Measurements from ENCODE around the gene MGA. TPM values are rescaled to one million over a fixed set of nuclear protein-coding genes. Genes with fewer than 3 reads are reported as not detected.

MGA gene
- total RNA-seq, 1 donor from 2014 or later = 208 TPM

DNA sequence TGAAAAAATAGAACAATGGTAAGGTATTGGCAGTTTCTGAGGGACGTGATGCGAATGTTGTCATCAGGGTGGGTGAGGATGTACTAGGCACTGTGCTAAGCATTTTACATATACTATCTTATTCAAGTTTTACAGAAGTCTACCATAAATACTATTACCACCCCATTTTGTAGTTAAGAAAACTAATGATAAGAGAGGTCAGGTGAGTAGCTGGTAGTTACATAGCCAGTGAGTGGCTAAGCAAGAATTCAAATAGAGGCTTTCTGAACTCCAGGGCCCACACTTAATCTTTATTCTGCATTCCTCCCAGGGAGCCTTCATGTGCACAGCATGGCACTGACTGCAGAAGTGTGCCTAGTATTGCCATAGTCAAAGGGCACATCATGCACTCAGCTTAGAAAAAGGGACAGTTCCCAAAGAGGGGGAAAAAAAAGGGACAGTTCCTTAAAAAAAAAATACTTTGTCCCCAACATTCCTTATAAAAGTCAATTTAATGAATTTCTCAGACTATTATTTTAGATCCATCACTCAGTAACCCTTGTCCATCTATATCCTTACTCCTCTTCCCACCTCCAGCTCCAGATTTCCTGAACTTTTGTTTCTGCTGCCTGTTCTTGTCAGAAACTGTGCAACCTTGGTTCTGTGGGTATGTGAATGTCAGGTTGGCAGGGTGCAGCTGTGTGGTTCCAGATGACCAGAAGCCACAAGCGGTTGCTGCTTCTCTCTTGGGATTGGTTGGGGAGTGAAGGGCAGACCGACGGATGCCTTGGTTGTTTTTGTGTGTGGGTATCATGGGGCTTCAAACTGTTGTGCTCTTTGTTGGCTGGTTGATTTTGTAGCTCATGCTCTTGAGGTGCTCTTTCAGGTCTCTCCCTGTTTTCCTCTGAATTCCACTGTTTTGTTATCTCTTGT is 122.4 kb downstream of the MGA start:
- no peak for DNase-seq (ENCODE audit: low spot score)

DNA sequence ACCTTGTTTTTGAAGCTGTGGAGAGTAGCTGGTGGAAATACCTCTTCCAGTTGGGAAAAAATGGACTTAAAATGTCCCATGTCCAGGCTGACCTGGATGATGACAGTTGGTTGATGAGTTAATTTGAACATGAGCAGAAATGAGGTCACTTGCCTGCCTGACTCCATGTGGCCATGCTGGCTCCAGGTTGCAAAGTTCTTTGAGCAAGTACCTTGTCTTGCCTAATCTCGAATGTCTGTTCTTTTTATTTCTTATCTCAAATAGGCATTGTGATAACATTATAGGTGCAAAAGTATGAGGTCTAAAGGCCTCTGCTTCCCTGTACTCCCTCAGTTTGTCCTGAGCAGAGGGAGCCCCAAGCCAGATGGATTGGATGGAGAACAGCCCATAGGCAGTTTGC is 123.1 kb downstream of the MGA start:
- DNase-seq (ENCODE audit: low spot score) = no peak

DNA sequence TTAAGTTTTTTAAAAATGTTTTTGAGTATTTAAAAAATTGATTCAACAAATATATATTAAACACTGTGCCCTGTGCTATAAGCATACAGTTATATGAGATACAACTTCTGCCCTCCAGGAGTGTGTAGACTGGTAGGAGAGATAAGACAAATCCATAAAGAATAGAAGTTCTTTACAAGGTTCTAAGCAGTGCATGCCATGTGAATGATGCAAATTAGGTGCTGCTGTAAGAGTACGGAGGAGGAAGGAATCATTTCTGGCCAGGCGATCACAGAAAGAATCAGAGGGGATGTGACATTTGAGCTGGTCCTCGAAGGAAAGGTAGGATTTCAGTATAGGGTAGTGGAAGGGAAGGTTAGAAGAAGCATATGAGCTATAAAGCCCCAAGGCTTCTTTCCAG is 128.1 kb downstream of the MGA start:
- no peak for DNase-seq (ENCODE audit: low spot score)

DNA sequence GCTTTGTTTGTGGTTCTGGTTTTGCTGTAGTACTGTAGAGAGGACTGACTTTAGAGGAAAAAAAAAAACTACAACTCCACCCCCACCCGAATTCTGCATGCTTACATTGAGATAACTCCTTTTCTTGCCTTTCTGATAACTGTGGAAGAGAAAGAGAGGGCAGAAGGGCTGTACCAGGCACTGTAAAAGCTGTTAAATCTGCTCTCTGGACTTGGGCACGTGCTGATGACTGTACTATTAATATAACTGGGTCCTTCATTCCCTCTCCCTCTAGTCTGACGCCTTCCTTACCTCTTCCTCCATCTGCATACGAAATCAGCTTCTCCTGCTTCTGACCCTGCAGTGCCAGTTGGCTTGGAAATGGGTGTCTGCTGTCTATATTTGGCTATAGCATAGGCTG is 129.0 kb downstream of the MGA start:
- peak; percentile 36 for DNase-seq (ENCODE audit: low spot score)

DNA sequence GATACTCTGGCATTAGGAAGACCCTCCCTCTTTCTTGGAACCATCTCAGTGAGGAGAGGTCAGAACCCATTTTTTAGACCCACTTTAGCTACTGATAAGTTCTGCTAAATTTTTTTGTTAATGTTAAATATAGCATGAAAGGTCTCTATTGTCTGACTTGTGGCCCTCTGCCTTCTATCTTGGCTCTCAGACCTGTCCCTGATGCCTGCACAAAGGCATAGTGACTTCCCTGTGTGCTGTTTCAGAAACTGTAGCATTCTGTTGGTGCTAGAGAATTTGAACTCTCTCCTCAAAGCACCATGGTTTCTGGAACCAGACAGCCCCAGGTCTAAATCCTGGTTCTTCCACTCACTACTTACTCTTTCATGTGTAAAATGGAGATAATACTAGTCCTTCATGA is 129.5 kb downstream of the MGA start:
- DNase-seq (ENCODE audit: low spot score) = no peak

- DNase-seq (ENCODE audit: low spot score) = no peak
Measured at GRCh38 chr15:41790169-41790568, 130.0 kb downstream of the MGA start.

DNA sequence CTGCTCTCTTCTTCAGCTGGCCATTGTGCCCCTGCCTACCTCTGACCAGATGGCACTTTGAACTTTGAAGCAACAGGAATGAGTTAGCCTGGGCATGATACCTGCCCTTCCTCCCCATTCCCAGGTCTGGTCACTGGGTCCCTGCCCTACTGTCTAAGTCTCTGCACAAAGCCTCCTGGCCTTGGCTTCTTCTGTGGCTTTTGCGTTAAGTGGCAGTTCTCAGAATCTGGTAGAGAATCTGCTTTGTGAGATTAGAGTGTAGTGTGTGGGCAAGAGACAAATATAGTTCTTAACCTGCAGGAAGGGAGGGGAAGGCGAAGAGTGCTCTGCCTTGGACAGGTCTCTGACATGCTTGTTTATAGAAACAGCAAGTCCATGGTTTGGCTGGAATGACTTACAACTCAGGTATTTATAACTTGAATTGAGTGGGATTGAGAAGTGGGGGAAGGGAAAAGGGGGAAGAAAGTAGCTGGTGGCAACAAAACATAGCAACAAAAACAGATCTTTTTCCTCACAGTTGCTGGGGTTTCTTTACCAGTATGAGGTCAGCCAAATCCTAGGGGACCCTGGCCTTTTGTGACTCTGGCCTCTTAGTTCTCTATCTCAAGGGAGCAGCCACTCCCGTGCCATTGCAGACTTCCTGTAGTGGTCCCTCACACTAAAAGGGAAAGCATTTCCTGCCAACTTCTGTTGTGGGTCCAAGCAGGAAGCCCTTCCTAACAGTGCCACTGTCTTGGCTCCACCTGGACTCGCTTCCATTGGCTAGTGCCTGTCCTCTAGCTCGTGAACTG is 130.7 kb downstream of the MGA start:
- peak; percentile 26 for DNase-seq (ENCODE audit: low spot score)

- no peak for DNase-seq (ENCODE audit: low spot score)
Measured at GRCh38 chr15:41791547-41791937, 131.3 kb downstream of the MGA start.

DNA sequence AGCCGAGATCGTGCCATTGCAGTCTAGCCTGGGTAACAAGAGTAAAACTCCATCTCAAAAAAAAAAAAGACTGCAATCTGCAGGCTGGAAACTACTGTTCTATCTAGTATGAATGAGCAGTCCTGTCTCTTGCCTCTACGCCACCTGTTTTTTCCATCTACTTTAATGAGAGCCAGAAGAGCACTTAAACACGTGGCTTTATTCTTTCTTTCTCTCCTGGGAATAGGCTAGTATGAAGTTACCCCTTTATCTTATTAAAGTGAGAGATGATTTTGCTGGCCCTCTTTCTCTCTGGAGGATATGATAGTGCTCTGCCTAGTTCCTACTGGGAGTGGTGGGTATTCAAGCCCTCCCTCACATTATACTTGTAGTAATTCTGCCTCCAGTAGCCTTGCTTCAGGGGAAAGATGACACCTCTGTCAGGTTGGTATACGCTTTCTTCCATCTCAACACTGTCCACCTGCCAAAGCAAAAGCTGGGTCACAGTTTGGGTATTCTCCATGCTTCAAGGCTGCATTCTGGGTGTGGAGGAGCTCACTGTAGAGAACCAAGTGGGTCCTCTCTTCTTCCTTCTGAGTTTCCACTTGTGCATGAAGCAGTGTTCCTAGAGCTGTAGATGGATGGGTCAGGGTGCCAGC is 131.9 kb downstream of the MGA start:
- DNase-seq (ENCODE audit: low spot score) = no peak

DNA sequence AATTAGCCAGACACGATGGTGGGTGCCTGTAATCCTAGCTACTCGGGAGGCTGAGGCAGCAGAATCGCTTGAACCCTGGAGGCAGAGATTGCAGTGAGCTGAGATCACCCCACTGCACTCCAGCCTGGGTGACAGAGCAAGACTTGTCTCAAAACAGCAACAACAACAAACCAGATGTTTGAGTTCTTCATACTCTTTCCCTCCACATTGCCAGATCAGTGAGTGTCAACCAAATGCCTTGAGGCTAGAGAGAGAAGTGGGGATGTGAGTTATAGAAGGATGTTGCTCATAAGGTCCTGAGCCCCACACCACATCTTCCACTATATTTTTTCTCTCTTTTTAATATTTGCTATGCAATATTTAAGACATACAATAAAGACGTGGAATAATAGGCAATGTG is 133.9 kb downstream of the MGA start:
- DNase-seq (ENCODE audit: low spot score) = peak; percentile 22

DNA sequence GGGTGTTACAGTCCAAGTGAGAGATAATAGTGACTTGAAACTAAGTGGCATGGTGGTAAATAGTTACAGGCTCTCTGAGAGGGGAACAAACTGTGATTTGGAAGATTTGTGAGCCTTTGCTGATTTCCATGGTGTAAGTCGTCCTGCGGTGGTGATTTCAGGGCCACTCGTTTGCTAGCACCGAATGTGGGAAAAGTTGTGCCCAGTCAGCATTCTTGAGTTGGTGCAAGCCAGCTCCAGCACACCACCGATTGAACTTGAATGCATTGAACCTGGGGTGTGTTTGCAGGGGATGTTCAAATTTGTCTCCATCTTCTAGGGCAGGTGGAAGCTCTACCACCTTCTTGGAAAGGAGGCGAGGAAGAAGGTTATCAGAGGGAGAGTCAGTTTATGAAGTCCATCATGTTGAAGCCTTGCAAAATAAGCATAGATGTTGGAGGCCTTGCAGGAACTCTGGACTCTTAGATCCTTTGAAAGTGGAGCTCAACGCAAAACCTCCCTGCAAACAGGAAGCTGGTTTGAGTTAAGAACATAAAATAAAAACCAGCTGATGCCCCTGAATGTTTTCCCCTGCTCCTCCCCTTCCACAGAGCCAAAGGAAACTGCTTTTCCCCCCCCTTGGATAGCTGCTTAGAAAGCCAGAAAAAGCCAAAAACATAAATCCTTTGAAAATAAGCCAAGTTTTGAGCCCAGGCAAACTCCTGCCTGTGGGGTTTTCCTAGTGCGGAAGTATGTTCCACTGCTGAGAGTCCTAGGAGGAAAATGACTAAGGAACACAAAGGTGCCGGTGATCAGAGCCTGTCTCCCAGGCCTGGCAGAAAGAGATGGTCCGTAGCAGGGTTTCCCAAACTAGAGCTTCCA is 136.0 kb downstream of the MGA start:
- peak; percentile 93 for DNase-seq (ENCODE audit: low spot score)

- DNase-seq (ENCODE audit: low spot score) = no peak
Measured at GRCh38 chr15:41797201-41797944, 137.2 kb downstream of the MGA start.

- no peak for DNase-seq (ENCODE audit: low spot score)
Measured at GRCh38 chr15:41798607-41799487, 138.6 kb downstream of the MGA start.

GRCh38 chr15:41799488-41799805 is 139.2 kb downstream of the MGA start:
- no peak for DNase-seq (ENCODE audit: low spot score)

DNA sequence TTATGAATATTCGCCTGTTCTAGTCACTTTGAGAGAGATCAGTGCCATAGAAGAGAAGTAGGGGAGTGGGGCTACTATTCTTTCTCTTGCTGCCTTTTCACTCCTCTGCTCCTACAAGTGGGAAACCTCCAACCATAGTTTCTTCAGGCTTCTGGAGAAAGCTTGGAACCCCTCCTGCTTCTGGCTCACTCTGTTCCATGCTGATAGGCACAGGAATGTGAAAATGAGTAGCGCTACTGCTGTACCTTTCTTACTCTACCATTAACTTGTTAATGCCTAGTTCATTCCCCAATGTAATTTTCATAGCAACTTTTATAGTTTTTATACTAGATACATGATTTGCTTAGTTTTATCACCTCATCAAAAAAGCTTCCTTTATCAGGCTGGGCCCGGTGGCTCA is 141.0 kb downstream of the MGA start:
- DNase-seq (ENCODE audit: low spot score) = no peak

DNA sequence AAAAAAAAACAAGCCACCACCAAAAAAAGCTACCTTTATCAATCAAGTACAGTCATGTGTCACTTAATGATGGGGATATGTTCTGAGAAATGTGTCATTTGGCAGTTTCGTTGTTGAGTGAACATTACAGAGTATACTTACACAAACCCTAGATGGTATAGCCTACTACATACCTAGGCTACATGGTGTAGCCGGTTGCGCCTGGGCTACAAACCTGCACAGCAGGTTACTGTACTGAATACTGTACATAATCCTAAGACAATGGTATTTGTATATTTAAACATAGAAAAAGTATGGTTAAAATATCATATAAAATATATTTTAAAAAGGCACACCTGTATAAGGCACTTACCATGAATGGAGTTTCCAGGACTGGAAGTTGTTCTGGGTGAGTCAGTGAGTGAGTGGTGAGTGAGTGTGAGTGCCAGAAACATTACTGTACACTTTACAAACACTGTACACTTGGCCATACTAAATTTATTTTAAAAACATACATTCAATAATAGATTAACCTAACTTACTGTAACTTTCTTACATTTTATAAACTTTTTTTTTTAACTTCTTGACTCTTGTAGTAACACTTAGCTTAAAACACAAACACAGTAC is 141.7 kb downstream of the MGA start:
- DNase-seq (ENCODE audit: low spot score) = no peak

GRCh38 chr15:41804361-41804760 is 144.2 kb downstream of the MGA start:
- DNase-seq (ENCODE audit: low spot score) = peak; percentile 62

DNA sequence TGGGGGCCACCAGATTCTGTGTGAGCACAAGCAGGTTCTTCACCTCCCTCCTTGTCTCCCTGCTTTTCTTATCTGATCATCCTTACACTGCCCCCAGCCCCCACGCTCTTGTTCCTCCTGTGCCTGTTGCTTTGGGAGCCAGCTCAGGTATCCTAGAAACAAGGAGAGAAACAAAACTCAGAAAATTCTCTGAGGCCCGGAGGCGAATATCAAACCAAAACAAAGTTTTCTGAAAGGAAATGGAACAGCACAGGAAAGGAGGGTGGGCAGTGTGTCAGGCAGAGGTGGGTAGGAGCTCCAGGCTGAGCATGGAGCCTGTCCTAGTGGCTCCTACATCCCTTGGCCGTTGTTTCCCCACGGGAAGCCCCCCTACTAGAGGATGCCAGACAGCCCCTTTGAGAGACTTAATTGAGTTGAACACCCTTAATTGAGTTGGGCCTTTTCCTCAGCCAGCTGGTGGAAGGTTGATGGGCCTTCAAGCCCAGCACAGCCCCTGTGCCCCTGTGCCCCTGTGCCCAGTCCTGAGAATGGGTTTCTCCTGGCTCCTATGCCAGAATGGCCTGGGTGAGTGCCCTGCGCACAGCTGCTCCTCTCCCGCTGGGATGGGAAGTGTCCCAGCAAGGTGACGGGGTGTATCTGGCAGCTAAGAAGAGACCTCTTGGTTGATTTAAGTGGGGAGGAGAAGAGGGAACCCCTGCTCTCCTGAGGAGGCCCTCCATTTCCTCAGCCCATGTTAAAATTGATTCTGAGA is 144.9 kb downstream of the MGA start:
- DNase-seq (ENCODE audit: low spot score) = peak; percentile 56

DNA sequence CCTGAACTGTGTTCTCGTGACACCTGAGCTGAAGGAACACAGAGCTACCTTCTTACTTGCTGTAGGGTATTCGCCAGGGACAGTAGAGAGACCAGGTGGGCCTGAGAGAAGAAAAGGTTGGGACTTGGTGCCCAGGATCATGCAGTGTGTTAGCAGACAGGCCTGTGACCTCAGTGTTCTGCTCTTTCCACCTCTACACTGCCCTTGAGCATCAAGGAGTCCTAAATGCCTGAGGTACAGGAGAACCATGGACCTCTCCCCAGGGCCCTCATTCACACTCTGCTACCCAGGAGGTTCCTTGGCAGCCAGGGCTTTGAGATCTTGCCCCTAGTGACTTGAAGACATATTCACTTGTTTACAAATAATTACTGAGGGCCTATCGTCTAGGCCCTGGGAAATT is 145.5 kb downstream of the MGA start:
- DNase-seq (ENCODE audit: low spot score) = no peak

Data from umbilical cord (tissue), 2 donors.